SK-N-SH (cell line): ENCODE results near the gene WWTR1. TPM values are rescaled to one million over a fixed set of nuclear protein-coding genes. Genes with fewer than 3 reads are reported as not detected.

ENCODE experiments used
- CTCF ChIA-PET: fragments of 300-600, 350-600 bp; formaldehyde crosslinking; extraction: SDS; loops from one replicate; lab custom pipeline; 2021; lab: Yijun Ruan, JAX
- POLR2A ChIA-PET: fragments of 350-600 bp; sonication (Branson Sonifier 250); formaldehyde crosslinking; extraction: SDS; loops from one replicate; lab custom pipeline; 2020; ENCODE audit warnings: antibody characterized with exemption, inconsistent platforms; lab: Yijun Ruan, JAX
- DNase-seq: peaks from one replicate; pipeline ENCODE4 v3.0.0; 2012
- H2AFZ ChIP-seq: fragments of 200-600 bp; sonication (generic); 2 replicates; pipeline ENCODE4 v1.8.1; 2016; ENCODE audit warnings: antibody characterized with exemption, mild to moderate bottlenecking, low read depth
- H3F3A ChIP-seq: fragments of 200-600 bp; sonication (generic); replicated peaks from 2 replicates; pipeline ENCODE3; 2016; ENCODE audit warnings: antibody characterized with exemption, mild to moderate bottlenecking; ENCODE audit not compliant: insufficient read depth
- H3K27ac ChIP-seq, 2 experiments: fragments of 200-500 bp in 1 of 2; fragments of 200-600 bp in 1 of 2; sonication (Bioruptor generic) in 1 of 2; sonication (generic), shearing (Covaris generic) in 1 of 2; 2 replicates each; pipeline versions ENCODE4 v1.5.1 to v1.6.1; 2014 to 2016; ENCODE audit warnings: low read depth in 2 of 2, inconsistent platforms in 1 of 2, low read length in 1 of 2, mild to moderate bottlenecking in 1 of 2, mixed read lengths in 1 of 2
- H3K27me3 ChIP-seq: fragments of 200-600 bp; sonication (generic), shearing (Covaris generic); 2 replicates; pipeline ENCODE4 v1.6.1; 2016; ENCODE audit warnings: mixed run types; ENCODE audit not compliant: insufficient read depth
- H3K36me3 ChIP-seq, 2 experiments: fragments of 200-500 bp in 1 of 2; fragments of 200-600 bp in 1 of 2; sonication (Bioruptor generic) in 1 of 2; sonication (generic) in 1 of 2; replicated peaks in 1 of 2; 2 replicates each; pipeline versions ENCODE3 to v1.5.1; 2014 to 2016; ENCODE audit warnings: low read length in 1 of 2, mild to moderate bottlenecking in 1 of 2; ENCODE audit not compliant: insufficient read depth in 2 of 2, control insufficient read depth in 1 of 2
- H3K4me1 ChIP-seq, 2 experiments: fragments of 200-500 bp in 1 of 2; fragments of 200-600 bp in 1 of 2; sonication (Bioruptor generic) in 1 of 2; sonication (generic), shearing (Covaris generic) in 1 of 2; 2 replicates each; pipeline versions ENCODE4 v1.5.1 to v1.6.1; 2014 to 2016; ENCODE audit warnings: low read depth in 1 of 2, low read length in 1 of 2, mixed run types in 1 of 2; ENCODE audit not compliant: insufficient read depth in 2 of 2, control insufficient read depth in 1 of 2
- H3K4me2 ChIP-seq: fragments of 200-600 bp; sonication (generic), shearing (Covaris generic); 2 replicates; pipeline ENCODE4 v1.6.1; 2017; ENCODE audit warnings: mixed run types
- H3K4me3 ChIP-seq, 2 experiments: fragments of 200-500 bp in 1 of 2; fragments of 200-600 bp in 1 of 2; sonication (Bioruptor generic) in 1 of 2; sonication (generic), shearing (Covaris generic) in 1 of 2; 2 replicates each; pipeline versions ENCODE4 v1.5.1 to v1.8.1; 2014 to 2016; ENCODE audit warnings: low read depth in 2 of 2, inconsistent platforms in 1 of 2, low read length in 1 of 2, mild to moderate bottlenecking in 1 of 2, mixed read lengths in 1 of 2, moderate library complexity in 1 of 2
- H3K79me2 ChIP-seq: fragments of 200-600 bp; sonication (generic); 2 replicates; pipeline ENCODE4 v1.8.1; 2017; ENCODE audit warnings: mild to moderate bottlenecking; ENCODE audit not compliant: insufficient read depth
- H3K9ac ChIP-seq: fragments of 200-600 bp; sonication (generic); 2 replicates; pipeline ENCODE4 v1.6.1; 2017; ENCODE audit warnings: mixed run types
- H3K9me2 ChIP-seq: fragments of 200-600 bp; sonication (generic); 2 replicates; pipeline ENCODE4 v1.6.1; 2017; ENCODE audit warnings: mixed run types
- H3K9me3 ChIP-seq: fragments of 200-600 bp; sonication (generic); 2 replicates; pipeline ENCODE4 v1.6.1; 2017; ENCODE audit warnings: mixed run types, mild to moderate bottlenecking, moderate library complexity
- H4K20me1 ChIP-seq: fragments of 200-600 bp; sonication (generic); 2 replicates; pipeline ENCODE4 v1.6.1; 2017; ENCODE audit warnings: mild to moderate bottlenecking, mixed run types; ENCODE audit not compliant: insufficient read depth
- CHD2 ChIP-seq: fragments of 150-350 bp; IDR thresholded peaks from 2 replicates; pipeline ENCODE4 v1.6.1; 2018; ENCODE audit warnings: low read length; ENCODE audit not compliant: partially characterized antibody
- ELF1 ChIP-seq: IDR thresholded peaks from 2 replicates; pipeline ENCODE4 v1.4.0; 2012
- EP300 ChIP-seq, 2 experiments: IDR thresholded peaks; 2 replicates each; pipeline versions ENCODE4 v1.4.0 to v1.6.1; 2012; ENCODE audit warnings: borderline replicate concordance in 1 of 2, low read depth in 1 of 2, low read length in 1 of 2
- FOSL2 ChIP-seq: IDR thresholded peaks from 2 replicates; pipeline ENCODE4 v1.4.0; 2012; ENCODE audit warnings: low read depth, mild to moderate bottlenecking, moderate library complexity, borderline replicate concordance
- FOXJ3 ChIP-seq: sonication (generic); formaldehyde crosslinking; IDR thresholded peaks from 2 replicates; pipeline ENCODE4 v1.5.1; 2020; ENCODE audit warnings: mild to moderate bottlenecking, missing genetic modification reagents
- GABPA ChIP-seq: IDR thresholded peaks from 2 replicates; pipeline ENCODE4 v1.4.0; 2012; ENCODE audit warnings: low read depth, mild to moderate bottlenecking
- JUND ChIP-seq: IDR thresholded peaks from 2 replicates; pipeline ENCODE4 v1.4.0; 2012
- MEF2A ChIP-seq: IDR thresholded peaks from 2 replicates; pipeline ENCODE4 v1.4.0; 2012; ENCODE audit warnings: low read depth, borderline replicate concordance
- MXI1 ChIP-seq: IDR thresholded peaks from 2 replicates; pipeline ENCODE4 v1.6.1; 2012; ENCODE audit warnings: mild to moderate bottlenecking, low read depth, low read length, improper control_type of control experiment
- POLR2AphosphoS5 ChIP-seq: IDR thresholded peaks from 2 replicates; pipeline ENCODE4 v1.6.1; 2012; ENCODE audit warnings: low read depth, low read length
- RAD21 ChIP-seq: IDR thresholded peaks from 2 replicates; pipeline ENCODE4 v1.6.1; 2012; ENCODE audit warnings: mild to moderate bottlenecking, low read length
- RCOR1 ChIP-seq: fragments of 150-350 bp; IDR thresholded peaks from 2 replicates; pipeline ENCODE4 v1.6.1; 2017; ENCODE audit warnings: antibody characterized with exemption, low read length
- SIN3A ChIP-seq: IDR thresholded peaks from 2 replicates; pipeline ENCODE4 v1.6.1; 2012; ENCODE audit warnings: low read depth, mild to moderate bottlenecking, low read length, moderate library complexity, borderline replicate concordance
- TAF1 ChIP-seq: IDR thresholded peaks from 2 replicates; pipeline ENCODE4 v1.6.1; 2012; ENCODE audit warnings: low read depth, mild to moderate bottlenecking, low read length, moderate library complexity, borderline replicate concordance
- TCF12 ChIP-seq: IDR thresholded peaks from 2 replicates; pipeline ENCODE4 v1.4.0; 2012
- WGBS: methylation state at CpG from one replicate; pipeline ENCODE4 v1.1.6; 2017; ENCODE audit warnings: low lambda C conversion rate; 5-methylcytosine and 5-hydroxymethylcytosine counted together
- polyA plus RNA-seq, 3 experiments: library from polyadenylated mRNA; depleted of rRNA; stranded (reverse); fragments of >200 nt; gene quantifications; 2 replicates each; pipeline ENCODE4 v1.2.3, GENCODE V29; 2012
- TF ChIP-seq, protein P1 (sequence below): IDR thresholded peaks from 2 replicates; pipeline ENCODE4 v1.4.0; 2012; ENCODE audit warnings: low read depth, borderline replicate concordance
- TF ChIP-seq, protein P2 (sequence below): IDR thresholded peaks from 2 replicates; pipeline ENCODE4 v1.4.0; 2012; ENCODE audit warnings: low read depth
- TF ChIP-seq, protein P3 (sequence below): IDR thresholded peaks from 2 replicates; pipeline ENCODE4 v1.4.0; 2012; ENCODE audit warnings: low read depth, borderline replicate concordance

WWTR1 gene
- polyA plus RNA-seq, 1 of the 3 experiments (the other 2 are of a cell fraction): 60.6 TPM

DNA sequence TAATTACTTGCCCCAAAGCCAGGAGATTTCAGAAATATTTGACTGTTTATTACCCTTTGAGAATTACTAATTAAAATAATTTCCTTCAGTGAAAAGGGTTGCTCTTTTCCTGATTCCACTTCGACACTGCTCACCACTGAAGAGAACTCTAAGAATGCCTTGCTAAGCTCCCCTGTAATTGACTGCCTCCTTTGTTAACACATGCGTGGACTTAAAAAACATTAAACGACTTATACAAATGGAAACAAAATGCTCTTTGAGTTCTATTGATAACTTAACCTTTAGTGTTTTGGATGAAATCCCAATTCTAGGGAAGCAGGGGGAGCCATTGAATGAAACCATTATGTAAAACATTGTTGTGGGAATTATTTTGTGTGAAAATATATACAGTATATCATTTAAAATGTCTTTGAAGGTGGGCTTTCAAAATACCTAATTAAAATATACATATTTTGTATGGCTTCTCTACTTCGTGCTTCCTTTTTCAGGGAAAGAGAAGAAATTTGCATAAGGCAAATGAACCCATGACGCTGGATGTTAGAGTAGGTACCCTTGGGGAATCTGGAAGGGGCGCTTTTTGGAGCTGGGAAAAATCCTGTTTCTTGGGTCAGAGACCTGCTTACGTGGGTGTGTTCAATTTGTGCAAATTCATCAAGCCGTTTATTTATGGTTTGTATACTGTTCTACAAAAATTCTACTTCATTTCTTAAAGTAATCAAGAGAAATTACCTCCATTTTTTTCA, 64.2 kb downstream of the WWTR1 start (continued):
- no peak for TF ChIP-seq RCOR1
- TF ChIP-seq GABPA: no peak
- no peak for TF ChIP-seq RAD21
- no peak for TF ChIP-seq SIN3A
- TF ChIP-seq, protein P1, sequence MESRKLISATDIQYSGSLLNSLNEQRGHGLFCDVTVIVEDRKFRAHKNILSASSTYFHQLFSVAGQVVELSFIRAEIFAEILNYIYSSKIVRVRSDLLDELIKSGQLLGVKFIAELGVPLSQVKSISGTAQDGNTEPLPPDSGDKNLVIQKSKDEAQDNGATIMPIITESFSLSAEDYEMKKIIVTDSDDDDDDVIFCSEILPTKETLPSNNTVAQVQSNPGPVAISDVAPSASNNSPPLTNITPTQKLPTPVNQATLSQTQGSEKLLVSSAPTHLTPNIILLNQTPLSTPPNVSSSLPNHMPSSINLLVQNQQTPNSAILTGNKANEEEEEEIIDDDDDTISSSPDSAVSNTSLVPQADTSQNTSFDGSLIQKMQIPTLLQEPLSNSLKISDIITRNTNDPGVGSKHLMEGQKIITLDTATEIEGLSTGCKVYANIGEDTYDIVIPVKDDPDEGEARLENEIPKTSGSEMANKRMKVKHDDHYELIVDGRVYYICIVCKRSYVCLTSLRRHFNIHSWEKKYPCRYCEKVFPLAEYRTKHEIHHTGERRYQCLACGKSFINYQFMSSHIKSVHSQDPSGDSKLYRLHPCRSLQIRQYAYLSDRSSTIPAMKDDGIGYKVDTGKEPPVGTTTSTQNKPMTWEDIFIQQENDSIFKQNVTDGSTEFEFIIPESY: no peak
- no peak for TF ChIP-seq POLR2AphosphoS5
- TF ChIP-seq FOSL2: no peak
- TF ChIP-seq, all 33 proteins: peak for 0

DNA sequence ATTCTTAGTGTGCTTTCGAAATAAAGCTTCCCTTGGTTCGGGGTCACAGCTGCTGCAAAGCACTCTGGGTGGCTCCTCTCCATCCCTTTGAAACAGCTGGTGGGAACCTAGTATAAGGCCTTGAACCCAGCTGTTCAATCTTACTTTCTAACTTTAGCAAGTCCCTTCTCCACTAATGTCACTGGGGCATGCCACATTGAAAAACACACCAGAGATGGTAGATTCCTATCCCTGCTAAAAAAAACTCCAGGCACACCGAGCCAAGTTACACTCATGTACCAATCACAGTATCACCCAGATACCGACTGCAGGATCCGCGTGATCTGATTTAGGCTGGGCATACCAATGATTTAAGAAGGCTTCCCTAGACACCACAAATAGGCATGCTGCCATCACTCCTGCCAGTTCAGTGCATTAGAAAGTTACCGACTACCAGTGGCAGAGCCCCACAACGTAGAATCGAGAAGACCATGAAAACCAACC, 65.0 kb downstream of the WWTR1 start:
- Histone ChIP-seq H3K9me2 (no peaks in the 10 kb centered on the region), H3K4me1 (peaks cover 4 to 41% of the 10 kb centered on the region in 2 experiments; a peak in 2 of 4 replicates), H3K27ac (no peak overlapping the region), H3K4me2 (no peak overlapping the region), H3K9me3 (no peaks in the 10 kb centered on the region), H3K9ac (no peak overlapping the region), H4K20me1 (no peaks in the 10 kb centered on the region), H3K36me3 (peaks cover 0 to 3% of the 10 kb centered on the region in 2 experiments), H3F3A (peaks cover 34% of the 10 kb centered on the region), H3K79me2 (peaks cover 87% of the 10 kb centered on the region), H3K4me3 (no peak overlapping the region), H2AFZ (no peak overlapping the region), H3K27me3 (no peaks in the 10 kb centered on the region)
- CTCF ChIA-PET: interaction anchor here (0.8 kb wide), 1 partner anchor 124 kb away, joined by 4 read pairs; no protein-coding TSS in a partner anchor
- WGBS: 92% methylated on average over 6 of the region's 9 CpGs
- DNase-seq: no peak
- no peak for TF ChIP-seq MEF2A
- TF ChIP-seq TCF12: no peak
- TF ChIP-seq, protein P2, sequence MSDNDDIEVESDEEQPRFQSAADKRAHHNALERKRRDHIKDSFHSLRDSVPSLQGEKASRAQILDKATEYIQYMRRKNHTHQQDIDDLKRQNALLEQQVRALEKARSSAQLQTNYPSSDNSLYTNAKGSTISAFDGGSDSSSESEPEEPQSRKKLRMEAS: no peak
- TF ChIP-seq, protein P3, sequence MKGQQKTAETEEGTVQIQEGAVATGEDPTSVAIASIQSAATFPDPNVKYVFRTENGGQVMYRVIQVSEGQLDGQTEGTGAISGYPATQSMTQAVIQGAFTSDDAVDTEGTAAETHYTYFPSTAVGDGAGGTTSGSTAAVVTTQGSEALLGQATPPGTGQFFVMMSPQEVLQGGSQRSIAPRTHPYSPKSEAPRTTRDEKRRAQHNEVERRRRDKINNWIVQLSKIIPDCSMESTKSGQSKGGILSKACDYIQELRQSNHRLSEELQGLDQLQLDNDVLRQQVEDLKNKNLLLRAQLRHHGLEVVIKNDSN: no peak
- no peak for TF ChIP-seq ELF1
- no peak for TF ChIP-seq CHD2
- TF ChIP-seq FOXJ3 (CRISPR knock-in tag): no peak
- TF ChIP-seq SIN3A: no peak
- TF ChIP-seq EP300 (IDR thresholded peaks at IDR 0.05; ENCODE audit: borderline replicate concordance in 1 of 2, low read depth in 1 of 2, low read length in 1 of 2): no peak
- TF ChIP-seq JUND: no peak
- TF ChIP-seq TAF1: no peak
- no peak for TF ChIP-seq RAD21
- TF ChIP-seq FOSL2: no peak
- TF ChIP-seq MXI1: no peak
- POLR2A ChIA-PET: no interaction called here
